ENCODE data around the gene CRMP1. TPM values are rescaled to one million over a fixed set of nuclear protein-coding genes. Genes with fewer than 3 reads are reported as not detected.

The CRMP1 gene
- total and polyA plus RNA-seq, 2 donors (not counting 3 experiments of a cell fraction or from before 2014, with no cell fraction given) = 0.06 TPM; not detected in 1

DNA sequence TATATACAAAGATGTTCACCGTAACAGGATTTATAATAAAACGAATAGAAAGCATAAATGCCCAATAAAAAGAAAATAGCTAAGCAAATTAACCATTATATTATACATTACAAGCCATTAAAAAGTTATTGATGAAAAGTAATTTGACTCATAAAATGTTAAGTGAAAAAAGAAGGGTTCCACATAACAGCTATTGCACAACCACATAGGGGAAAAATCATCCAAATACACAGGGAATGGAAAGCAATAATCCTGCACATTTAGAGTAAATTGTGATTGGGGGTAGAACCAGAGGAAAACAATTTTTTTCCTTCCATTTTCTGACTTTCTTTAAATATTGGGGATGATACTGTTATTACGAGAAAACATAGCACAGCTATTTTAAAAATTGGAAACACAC lies 38.0 kb downstream of the CRMP1 start:
- FAIRE-seq (no peak), DNase-seq (ENCODE audit: low read depth, low spot score) (no peak)
- Histone ChIP-seq H3K9me1 (replicated peaks; ENCODE audit: control insufficient read depth, extremely low read depth, insufficient read depth, low read length) (no peaks in the 10 kb centered on the region), H3K9ac (replicated peaks; ENCODE audit: extremely low read depth, insufficient read depth, low read length) (no peak overlapping the region), H3K4me1 (ENCODE audit: control insufficient read depth, extremely low read depth, insufficient read depth, low read length) (no peaks in the 10 kb centered on the region), H3K79me2 (ENCODE audit: control insufficient read depth, insufficient read depth, low read length) (no peaks in the 10 kb centered on the region), H3K9me3 (replicated peaks; ENCODE audit: control insufficient read depth, insufficient read depth, low read length) (no peaks in the 10 kb centered on the region), H2AFZ (ENCODE audit: low read depth, low read length) (no peak overlapping the region), H4K20me1 (replicated peaks; ENCODE audit: control insufficient read depth, extremely low read depth, insufficient read depth, low read length) (no peaks in the 10 kb centered on the region), H3K27me3 (ENCODE audit: control insufficient read depth in 2 of 2, insufficient read depth in 2 of 2, low read length in 2 of 2) (no peaks in the 10 kb centered on the region), H3K4me2 (ENCODE audit: insufficient read depth, low read length) (no peak overlapping the region), H3K4me3 (replicated peaks in 1 of 3; ENCODE audit: insufficient read depth in 1 of 3, low read depth in 1 of 3, low read length in 3 of 3) (no peak overlapping the region), H3K36me3 (ENCODE audit: control insufficient read depth in 2 of 2, extremely low read depth in 1 of 2, insufficient read depth in 2 of 2, low read length in 2 of 2) (no peaks in the 10 kb centered on the region), H3K27ac (ENCODE audit: insufficient read depth, low read depth, low read length) (no peak overlapping the region)
- dilution Hi-C loops (cut with MboI; ENCODE audit: extremely low pct_ligation_motif_present, low sequenced_read_pairs) = no loop called here
- ChIA-PET CTCF (no interaction called here), POLR2A (no interaction called here)
- no peak for TF ChIP-seq JUN (IDR thresholded peaks at IDR 0.05; ENCODE audit: borderline replicate concordance, insufficient read depth, insufficient read length, low read depth)
- no peak for TF ChIP-seq MYC (IDR thresholded peaks at IDR 0.05; ENCODE audit: low read depth, low read length)
- TF ChIP-seq GATA2 (IDR thresholded peaks at IDR 0.05; ENCODE audit: insufficient read depth, insufficient read length, low read depth, low read length) = no peak
- no peak for TF ChIP-seq MAX (IDR thresholded peaks at IDR 0.05; ENCODE audit: insufficient read depth, insufficient read length)
- no TSS peak for BruUV-seq (replicated peaks)
- intact Hi-C loops (cut with micrococcal nuclease) = no loop called here

- no peak overlapping the region for H3K27ac ChIP-seq (ENCODE audit: insufficient read depth, low read depth, low read length)
- no peaks in the 10 kb centered on the region for H3K79me2 ChIP-seq (ENCODE audit: control insufficient read depth, insufficient read depth, low read length)
- intact Hi-C loops (cut with micrococcal nuclease) (no loop called here), dilution Hi-C loops (cut with MboI; ENCODE audit: extremely low pct_ligation_motif_present, low sequenced_read_pairs) (no loop called here)
- H4K20me1 ChIP-seq (replicated peaks; ENCODE audit: control insufficient read depth, extremely low read depth, insufficient read depth, low read length) = no peaks in the 10 kb centered on the region
- no peak overlapping the region for H3K9ac ChIP-seq (replicated peaks; ENCODE audit: extremely low read depth, insufficient read depth, low read length)
- H3K27me3 ChIP-seq (ENCODE audit: control insufficient read depth in 2 of 2, insufficient read depth in 2 of 2, low read length in 2 of 2) = no peaks in the 10 kb centered on the region
- no peaks in the 10 kb centered on the region for H3K4me1 ChIP-seq (ENCODE audit: control insufficient read depth, extremely low read depth, insufficient read depth, low read length)
- TF ChIP-seq MAX (IDR thresholded peaks at IDR 0.05; ENCODE audit: insufficient read depth, insufficient read length) (no peak), JUN (IDR thresholded peaks at IDR 0.05; ENCODE audit: borderline replicate concordance, insufficient read depth, insufficient read length, low read depth) (no peak), MYC (IDR thresholded peaks at IDR 0.05; ENCODE audit: low read depth, low read length) (no peak), POLR2A (IDR thresholded peaks at IDR 0.05; ENCODE audit: low read depth, low read length) (no peak), FOS (IDR thresholded peaks at IDR 0.05; ENCODE audit: borderline replicate concordance, insufficient read depth, low read length) (no peak), POLR2AphosphoS5 (IDR thresholded peaks at IDR 0.05; ENCODE audit: insufficient read depth, low read depth, low read length) (no peak), EZH2 (IDR thresholded peaks at IDR 0.05; ENCODE audit: borderline replicate concordance, low read depth, low read length, severe bottlenecking) (no peak), GATA2 (IDR thresholded peaks at IDR 0.05; ENCODE audit: insufficient read depth, insufficient read length, low read depth, low read length) (no peak)
- TF ChIP-seq, protein P1, sequence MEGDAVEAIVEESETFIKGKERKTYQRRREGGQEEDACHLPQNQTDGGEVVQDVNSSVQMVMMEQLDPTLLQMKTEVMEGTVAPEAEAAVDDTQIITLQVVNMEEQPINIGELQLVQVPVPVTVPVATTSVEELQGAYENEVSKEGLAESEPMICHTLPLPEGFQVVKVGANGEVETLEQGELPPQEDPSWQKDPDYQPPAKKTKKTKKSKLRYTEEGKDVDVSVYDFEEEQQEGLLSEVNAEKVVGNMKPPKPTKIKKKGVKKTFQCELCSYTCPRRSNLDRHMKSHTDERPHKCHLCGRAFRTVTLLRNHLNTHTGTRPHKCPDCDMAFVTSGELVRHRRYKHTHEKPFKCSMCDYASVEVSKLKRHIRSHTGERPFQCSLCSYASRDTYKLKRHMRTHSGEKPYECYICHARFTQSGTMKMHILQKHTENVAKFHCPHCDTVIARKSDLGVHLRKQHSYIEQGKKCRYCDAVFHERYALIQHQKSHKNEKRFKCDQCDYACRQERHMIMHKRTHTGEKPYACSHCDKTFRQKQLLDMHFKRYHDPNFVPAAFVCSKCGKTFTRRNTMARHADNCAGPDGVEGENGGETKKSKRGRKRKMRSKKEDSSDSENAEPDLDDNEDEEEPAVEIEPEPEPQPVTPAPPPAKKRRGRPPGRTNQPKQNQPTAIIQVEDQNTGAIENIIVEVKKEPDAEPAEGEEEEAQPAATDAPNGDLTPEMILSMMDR (IDR thresholded peaks at IDR 0.05; ENCODE audit: extremely low read depth in 1 of 2, insufficient read depth in 1 of 2, low read depth in 1 of 2, low read length in 2 of 2) = no peak
- ChIA-PET POLR2A (no interaction called here), CTCF (no interaction called here)
- H3K4me2 ChIP-seq (ENCODE audit: insufficient read depth, low read length) = no peak overlapping the region
- no TSS peak for BruUV-seq (replicated peaks)
- FAIRE-seq (no peak), DNase-seq (ENCODE audit: low read depth, low spot score) (no peak)
- no peak overlapping the region for H3K4me3 ChIP-seq (replicated peaks in 1 of 3; ENCODE audit: insufficient read depth in 1 of 3, low read depth in 1 of 3, low read length in 3 of 3)
- H2AFZ ChIP-seq (ENCODE audit: low read depth, low read length) = no peak overlapping the region
- no peaks in the 10 kb centered on the region for H3K36me3 ChIP-seq (ENCODE audit: control insufficient read depth in 2 of 2, extremely low read depth in 1 of 2, insufficient read depth in 2 of 2, low read length in 2 of 2)
- H3K9me3 ChIP-seq (replicated peaks; ENCODE audit: control insufficient read depth, insufficient read depth, low read length) = no peaks in the 10 kb centered on the region
- H3K9me1 ChIP-seq (replicated peaks; ENCODE audit: control insufficient read depth, extremely low read depth, insufficient read depth, low read length) = no peaks in the 10 kb centered on the region
Observed at GRCh38 chr4:5852523-5853202, 40.2 kb downstream of the CRMP1 start.
